ENCODE measurements around the gene GMEB2.
A peak's percentile ranks its signal among the peaks of the same experiment; 100 is the strongest.
"Not testable (repeated sequence)": the region's sequence is repeated elsewhere in the genome, so short reads cannot be mapped to it uniquely, and the experiment has no call there.

Gene GMEB2

DNA sequence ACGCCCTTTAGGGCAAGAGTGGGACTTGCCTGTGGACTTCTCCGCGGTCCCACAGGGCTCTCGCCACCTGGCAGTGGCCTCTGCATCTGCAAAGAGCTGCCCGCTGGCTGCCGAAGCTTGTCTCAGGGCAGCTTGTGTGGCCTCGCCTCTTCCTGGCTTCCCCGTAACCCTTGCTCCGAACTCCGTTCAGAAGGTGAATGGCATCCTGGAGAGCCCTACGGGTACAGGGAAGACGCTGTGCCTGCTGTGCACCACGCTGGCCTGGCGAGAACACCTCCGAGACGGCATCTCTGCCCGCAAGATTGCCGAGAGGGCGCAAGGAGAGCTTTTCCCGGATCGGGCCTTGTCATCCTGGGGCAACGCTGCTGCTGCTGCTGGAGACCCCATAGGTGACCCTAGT, 34.2 kb upstream of the GMEB2 start:
- H3K27me3 ChIP-seq (replicated peaks; ENCODE audit: insufficient read depth, low read length): no peaks in the 10 kb centered on the region
- DNase-seq: no peak
- H3K27ac ChIP-seq (ENCODE audit: low read length): no peak overlapping the region
- H3F3A ChIP-seq (ENCODE audit: insufficient read depth, low read length): no peaks in the 10 kb centered on the region
- peaks cover 21% of the 10 kb centered on the region for H3K79me2 ChIP-seq (ENCODE audit: low read length)
- H3K9me2 ChIP-seq (replicated peaks; ENCODE audit: insufficient read depth, low read length): no peaks in the 10 kb centered on the region
- H3K4me2 ChIP-seq (ENCODE audit: low read depth, low read length): no peak overlapping the region
- H2AFZ ChIP-seq (ENCODE audit: low read length): no peak overlapping the region
- 0 out of 2 replicates have a peak, but pooled peaks cover 4% of the 10 kb centered on the region for H3K4me1 ChIP-seq (ENCODE audit: low read length)
- TF ChIP-seq CTCF (IDR thresholded peaks at IDR 0.05; ENCODE audit: low read length) (no peak), EZH2 (optimal IDR thresholded peaks at IDR 0.05; ENCODE audit: low read depth, low read length) (no peak), EZH2phosphoT487 (IDR thresholded peaks at IDR 0.05; ENCODE audit: low read length) (no peak)
- H3K9me3 ChIP-seq (replicated peaks; ENCODE audit: insufficient read depth, low read length): no peaks in the 10 kb centered on the region
- H3K4me3 ChIP-seq (ENCODE audit: low read length): no peak overlapping the region
- H4K20me1 ChIP-seq (ENCODE audit: insufficient read depth, low read length): no peaks in the 10 kb centered on the region
- H3K36me3 ChIP-seq (replicated peaks; ENCODE audit: insufficient read depth, low read length): no peaks in the 10 kb centered on the region
- no peak overlapping the region for H3K9ac ChIP-seq (ENCODE audit: low read length)

GRCh38 chr20:63660622-63661021, 33.7 kb upstream of the GMEB2 start:
- Histone ChIP-seq H3K9ac (ENCODE audit: low read length) (no peak overlapping the region), H2AFZ (ENCODE audit: low read length) (no peak overlapping the region), H3K9me3 (replicated peaks; ENCODE audit: insufficient read depth, low read length) (no peaks in the 10 kb centered on the region), H3K36me3 (replicated peaks; ENCODE audit: insufficient read depth, low read length) (no peaks in the 10 kb centered on the region), H3K9me2 (replicated peaks; ENCODE audit: insufficient read depth, low read length) (no peaks in the 10 kb centered on the region), H4K20me1 (ENCODE audit: insufficient read depth, low read length) (no peaks in the 10 kb centered on the region), H3K4me3 (ENCODE audit: low read length) (no peak overlapping the region), H3K4me2 (ENCODE audit: low read depth, low read length) (no peak overlapping the region), H3F3A (ENCODE audit: insufficient read depth, low read length) (no peaks in the 10 kb centered on the region), H3K79me2 (ENCODE audit: low read length) (peaks cover 21% of the 10 kb centered on the region), H3K4me1 (ENCODE audit: low read length) (0 out of 2 replicates have a peak, but pooled peaks cover 4% of the 10 kb centered on the region), H3K27ac (ENCODE audit: low read length) (no peak overlapping the region), H3K27me3 (replicated peaks; ENCODE audit: insufficient read depth, low read length) (0 out of 2 replicates have a peak, but pooled peaks cover under 1% of the 10 kb centered on the region)
- no peak for TF ChIP-seq CTCF (IDR thresholded peaks at IDR 0.05; ENCODE audit: low read length)
- TF ChIP-seq EZH2 (optimal IDR thresholded peaks at IDR 0.05; ENCODE audit: low read depth, low read length): no peak
- TF ChIP-seq EZH2phosphoT487 (IDR thresholded peaks at IDR 0.05; ENCODE audit: low read length): no peak
- DNase-seq: no peak

DNA sequence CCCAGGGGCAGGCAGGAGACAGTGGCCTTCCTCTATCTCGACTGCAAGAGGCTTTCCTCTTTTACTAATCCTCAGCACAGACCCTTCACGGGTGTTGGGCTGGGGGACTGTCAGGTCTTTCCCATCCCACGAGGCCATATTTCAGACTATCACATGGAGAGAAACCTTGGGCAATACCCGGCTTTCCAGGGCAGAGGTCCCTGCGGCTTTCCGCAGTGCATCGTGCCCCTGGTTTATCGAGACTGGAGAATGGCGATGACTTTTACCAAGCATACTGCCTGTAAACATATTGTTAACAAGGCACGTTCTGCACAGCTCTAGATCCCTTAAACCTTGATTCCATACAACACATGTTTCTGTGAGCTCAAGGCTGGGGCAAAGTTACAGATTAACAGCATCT, 33.3 kb upstream of the GMEB2 start:
- DNase-seq; H3K36me3 ChIP-seq (replicated peaks; ENCODE audit: insufficient read depth, low read length); H4K20me1 ChIP-seq (ENCODE audit: insufficient read depth, low read length); H3K9me3 ChIP-seq (replicated peaks; ENCODE audit: insufficient read depth, low read length); H3K9me2 ChIP-seq (replicated peaks; ENCODE audit: insufficient read depth, low read length); H3K27ac ChIP-seq (ENCODE audit: low read length); H3K9ac ChIP-seq (ENCODE audit: low read length); H2AFZ ChIP-seq (ENCODE audit: low read length); H3K4me3 ChIP-seq (ENCODE audit: low read length); H3K27me3 ChIP-seq (replicated peaks; ENCODE audit: insufficient read depth, low read length); H3F3A ChIP-seq (ENCODE audit: insufficient read depth, low read length); H3K4me1 ChIP-seq (ENCODE audit: low read length); H3K4me2 ChIP-seq (ENCODE audit: low read depth, low read length): not testable (repeated sequence)
- H3K79me2 ChIP-seq (ENCODE audit: low read length): peaks cover 21% of the 10 kb centered on the region

GRCh38 chr20:63659370-63659769, 32.5 kb upstream of the GMEB2 start:
- Histone ChIP-seq H3K36me3 (replicated peaks; ENCODE audit: insufficient read depth, low read length) (no peaks in the 10 kb centered on the region), H3K27ac (ENCODE audit: low read length) (no peak overlapping the region)
- TF ChIP-seq EZH2 (optimal IDR thresholded peaks at IDR 0.05; ENCODE audit: low read depth, low read length) (no peak), CTCF (IDR thresholded peaks at IDR 0.05; ENCODE audit: low read length) (no peak)

More at GRCh38 chr20:63659370-63659769, 32.5 kb upstream of the GMEB2 start:
- no peaks in the 10 kb centered on the region for H3K9me2 ChIP-seq (replicated peaks; ENCODE audit: insufficient read depth, low read length)
- H2AFZ ChIP-seq (ENCODE audit: low read length): no peak overlapping the region
- H4K20me1 ChIP-seq (ENCODE audit: insufficient read depth, low read length): no peaks in the 10 kb centered on the region
- DNase-seq: no peak
- H3K9me3 ChIP-seq (replicated peaks; ENCODE audit: insufficient read depth, low read length): no peaks in the 10 kb centered on the region
- peaks cover 13% of the 10 kb centered on the region for H3K27me3 ChIP-seq (replicated peaks; ENCODE audit: insufficient read depth, low read length)
- no peaks in the 10 kb centered on the region for H3F3A ChIP-seq (ENCODE audit: insufficient read depth, low read length)
- peaks cover 21% of the 10 kb centered on the region for H3K79me2 ChIP-seq (ENCODE audit: low read length)
- 0 out of 2 replicates have a peak, but pooled peaks cover 4% of the 10 kb centered on the region for H3K4me1 ChIP-seq (ENCODE audit: low read length)
- peak overlapping the region; percentile 95 for H3K4me3 ChIP-seq (ENCODE audit: low read length)
- peak overlapping the region; percentile 52; the same call in 1 of the 2 replicates for H3K4me2 ChIP-seq (ENCODE audit: low read depth, low read length)
- H3K9ac ChIP-seq (ENCODE audit: low read length): peak overlapping the region; percentile 85; the same call in 1 of the 2 replicates
